GM21360 (cell line): ENCODE measurements around the gene GPR155.
"Not testable (repeated sequence)": the region's sequence is repeated elsewhere in the genome, so short reads cannot be mapped to it uniquely, and the experiment has no call there.

ENCODE experiments used
- ATAC-seq: cut with Tn5 transposase; IDR thresholded peaks from one replicate; pipeline ENCODE4 v1.9.1; 2021; ENCODE audit warnings: mild to moderate bottlenecking, moderate library complexity; ENCODE audit not compliant: unreplicated experiment

The GPR155 gene

DNA sequence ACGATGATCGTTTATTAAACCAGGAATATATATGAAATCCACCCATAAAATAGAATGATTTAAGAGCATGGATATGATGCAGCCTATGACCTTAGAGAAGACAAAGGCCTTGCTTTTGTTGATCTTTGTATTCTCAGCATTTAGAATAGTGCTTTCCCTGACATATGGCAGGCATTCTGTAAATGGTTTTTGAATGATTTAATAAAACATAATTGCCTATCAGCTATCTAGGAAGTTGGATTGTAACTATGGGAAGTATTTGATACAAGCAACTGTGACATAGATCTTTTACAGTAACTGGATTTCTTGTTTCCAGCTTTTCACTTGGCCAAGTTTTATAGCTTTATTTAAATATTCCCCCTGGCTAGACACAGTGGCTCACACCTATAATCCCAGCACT is 5.1 kb upstream of the GPR155 start:
- ATAC-seq = no peak

DNA sequence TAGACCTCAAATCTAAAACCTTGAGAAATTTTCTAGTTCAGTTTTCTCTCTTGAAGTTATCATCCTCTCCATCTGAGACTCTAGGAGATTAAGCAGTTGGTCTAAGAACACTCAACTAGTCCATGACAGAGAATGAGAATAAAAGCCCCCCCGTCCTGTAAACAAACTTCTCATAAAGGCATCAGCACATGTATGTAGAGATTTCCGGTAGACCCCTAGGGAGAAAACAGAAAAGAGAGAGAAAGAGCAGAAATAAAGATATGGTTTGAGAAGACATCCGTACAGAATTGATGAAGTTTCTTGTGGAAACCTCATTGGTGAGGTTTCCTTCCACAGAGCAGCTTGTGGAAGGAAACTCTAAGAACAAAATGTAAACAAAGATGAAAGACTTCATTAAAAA is 3.2 kb upstream of the GPR155 start:
- ATAC-seq = no peak

DNA sequence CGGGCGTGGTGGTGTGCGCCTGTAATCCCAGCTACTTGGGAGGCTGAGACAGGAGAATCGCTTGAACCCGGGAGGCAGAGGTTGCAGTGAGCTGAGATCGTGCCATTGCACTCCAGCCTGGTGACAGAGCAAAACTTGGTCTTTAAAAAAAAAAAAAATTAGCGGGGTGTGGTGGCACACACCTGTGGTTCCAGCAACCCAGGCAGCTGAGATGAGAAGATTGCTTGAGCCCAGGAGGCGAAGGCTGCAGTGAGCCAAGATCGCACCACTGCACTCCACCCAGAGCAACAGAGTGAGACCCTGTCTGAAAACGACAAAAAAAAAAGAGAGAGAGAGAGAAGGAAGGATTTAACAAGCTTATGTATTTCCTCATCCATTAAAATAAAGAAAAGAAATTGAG is 2.7 kb upstream of the GPR155 start:
- not testable (repeated sequence) for ATAC-seq

DNA sequence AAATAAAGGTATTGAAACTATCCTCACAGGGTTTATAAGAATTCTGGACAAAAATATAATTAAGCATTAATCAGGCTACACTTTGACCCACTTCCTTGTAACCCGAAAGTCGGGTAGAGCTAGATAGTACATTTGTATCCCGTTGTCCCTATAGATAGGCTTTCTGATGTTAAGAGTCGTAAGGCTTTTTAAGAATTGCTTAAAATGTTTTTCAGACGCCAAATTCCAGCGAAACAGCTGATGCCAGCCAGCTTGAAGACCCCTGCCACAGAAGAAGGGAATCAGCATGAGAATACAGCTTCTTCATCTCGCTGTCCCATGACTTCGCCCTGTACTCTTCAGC is 962 bp upstream of the GPR155 start:
- no peak for ATAC-seq

DNA sequence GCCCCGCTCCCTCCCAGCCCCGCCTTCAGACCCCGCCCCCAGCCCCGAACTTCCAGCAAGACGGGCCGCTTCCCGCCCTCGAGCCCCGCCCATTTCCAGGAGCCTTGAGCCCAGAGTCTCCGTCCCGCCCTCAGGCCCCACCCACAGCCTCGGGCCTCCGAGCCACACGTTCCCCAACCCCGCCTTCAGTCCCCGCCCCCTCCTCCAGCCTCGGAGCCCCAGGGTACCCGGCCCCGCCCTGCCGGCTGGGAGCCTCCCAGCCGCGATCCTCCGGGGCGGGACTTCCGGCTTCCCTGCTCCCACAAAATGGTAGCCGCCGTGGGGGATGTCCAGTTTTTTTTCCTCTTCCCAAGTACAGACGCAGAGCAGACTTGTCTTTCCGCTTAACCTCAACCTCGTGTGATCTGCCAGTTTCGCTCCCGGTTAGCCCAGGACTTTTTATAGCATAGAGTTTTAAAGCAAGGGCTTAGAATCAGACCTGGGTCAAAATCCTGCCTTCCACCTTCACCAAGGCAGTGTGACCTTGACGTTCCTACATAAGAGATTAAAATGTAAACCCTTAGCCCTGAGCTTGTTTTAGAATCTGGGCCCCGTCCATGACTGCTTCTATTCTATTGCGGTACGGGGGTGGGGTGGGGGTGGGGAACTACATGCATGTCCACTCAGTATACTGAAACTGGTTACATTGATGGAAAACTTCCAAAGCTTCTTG is 435 bp upstream of the GPR155 start:
- ATAC-seq = peak; percentile 87

DNA sequence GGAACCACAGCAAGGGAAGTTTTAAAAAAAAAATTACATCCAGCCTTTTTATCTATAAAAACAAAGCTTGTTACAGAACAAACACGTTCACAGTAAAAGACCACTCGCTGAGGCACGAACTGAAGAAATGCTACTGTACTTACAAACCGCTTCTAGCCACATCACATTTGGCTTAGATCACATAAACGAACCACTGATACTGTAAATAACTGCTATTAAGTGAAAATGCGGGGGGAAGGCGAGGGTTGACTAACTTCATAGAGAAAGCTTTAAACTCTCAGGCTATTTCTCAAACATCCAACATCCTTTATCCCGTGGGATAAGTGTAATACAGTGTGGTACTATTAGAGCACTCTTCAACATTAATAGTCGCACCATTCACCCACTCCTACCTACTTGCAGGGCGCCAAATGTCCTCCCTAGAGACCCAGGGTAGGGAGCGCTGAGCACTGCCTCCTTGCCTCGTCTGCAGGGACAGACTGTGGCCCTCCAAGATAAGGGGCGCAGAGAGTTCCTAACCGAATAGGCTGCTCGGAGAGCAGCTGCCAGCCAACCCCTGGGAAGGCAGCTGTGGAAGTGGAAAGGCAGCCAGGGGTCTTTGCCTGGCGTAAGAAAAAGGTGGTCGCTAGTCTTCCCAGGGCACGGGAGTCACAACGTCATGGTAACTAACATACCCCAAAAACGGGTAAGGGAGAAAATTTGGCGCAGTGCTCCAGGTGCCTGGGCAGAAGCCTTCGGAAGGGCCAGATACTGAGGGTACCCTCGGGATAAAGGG is 854 bp downstream of the GPR155 start:
- ATAC-seq = peak; percentile 3

DNA sequence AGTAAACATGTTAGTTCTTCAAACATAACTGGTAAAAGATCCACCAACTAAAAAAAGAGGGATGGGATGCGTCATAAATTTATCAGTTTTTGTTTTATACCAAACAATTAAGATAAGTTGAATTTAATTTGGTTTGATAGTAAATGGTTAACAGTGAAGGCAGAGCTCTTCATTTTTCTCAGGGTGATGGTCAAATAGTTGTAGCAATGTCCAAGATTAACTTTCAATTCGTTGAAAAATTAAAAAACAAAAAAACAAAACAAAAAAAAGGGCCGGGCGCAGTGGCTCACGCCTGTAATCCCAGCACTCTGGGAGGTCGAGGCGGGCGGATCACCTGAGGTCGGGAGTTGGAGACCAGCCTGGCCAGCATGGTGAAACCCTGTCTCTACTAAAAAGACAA is 1.8 kb downstream of the GPR155 start:
- not testable (repeated sequence) for ATAC-seq

DNA sequence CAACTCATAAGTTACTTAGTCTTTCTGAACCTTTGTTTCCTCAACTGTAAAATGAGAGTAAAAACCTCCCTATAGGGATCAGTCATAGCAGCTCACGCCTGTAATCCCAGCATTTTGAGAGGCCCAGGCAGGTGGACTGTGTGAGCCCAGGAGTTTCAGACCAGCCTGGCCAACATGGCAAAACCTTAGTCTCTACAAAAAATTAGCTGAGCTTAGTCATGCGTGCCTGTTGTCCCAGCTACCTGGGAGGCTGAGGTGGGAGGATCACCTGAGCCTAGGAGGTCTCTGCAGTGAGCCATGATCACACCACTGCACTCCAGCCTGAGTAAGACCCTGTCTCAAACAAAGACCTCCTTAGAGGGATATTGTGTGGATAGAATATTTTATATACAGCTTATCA is 2.3 kb downstream of the GPR155 start:
- ATAC-seq = no peak

DNA sequence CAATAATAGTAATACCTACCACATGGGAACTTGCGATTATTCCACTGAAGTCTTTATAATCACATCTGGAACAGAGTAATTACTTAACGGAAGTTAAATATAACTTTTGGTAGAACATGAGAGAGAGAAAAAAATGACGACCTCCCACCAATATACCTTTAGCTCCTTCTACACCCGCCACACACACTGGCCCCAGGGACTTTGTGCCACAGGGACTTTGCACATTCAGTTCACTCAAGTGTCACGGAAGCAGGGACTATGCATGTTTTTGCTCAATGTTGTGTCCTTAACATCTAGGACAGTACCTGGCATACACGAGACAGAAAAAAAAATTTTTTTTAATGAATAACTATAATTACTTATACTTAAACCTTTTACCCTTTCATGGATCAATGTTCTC is 4.0 kb downstream of the GPR155 start:
- ATAC-seq = no peak

DNA sequence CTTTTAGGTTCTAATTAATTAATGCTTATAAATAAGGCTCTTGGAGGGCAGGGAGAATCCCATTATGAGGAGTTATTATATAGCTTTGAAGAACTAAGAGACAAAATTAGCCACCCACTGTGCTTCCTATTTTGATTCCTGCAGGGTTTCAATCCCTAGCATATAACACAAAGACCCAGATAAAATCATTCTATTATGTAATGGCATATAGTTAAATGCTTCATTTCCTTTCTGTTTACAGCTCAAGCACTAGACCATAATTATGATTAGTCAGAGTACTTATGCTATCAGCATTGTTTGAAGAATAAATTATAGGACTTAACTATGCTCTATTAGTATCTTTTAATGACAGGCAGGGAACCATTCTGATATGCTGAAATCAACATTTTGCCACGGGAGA is 9.1 kb downstream of the GPR155 start:
- no peak for ATAC-seq

DNA sequence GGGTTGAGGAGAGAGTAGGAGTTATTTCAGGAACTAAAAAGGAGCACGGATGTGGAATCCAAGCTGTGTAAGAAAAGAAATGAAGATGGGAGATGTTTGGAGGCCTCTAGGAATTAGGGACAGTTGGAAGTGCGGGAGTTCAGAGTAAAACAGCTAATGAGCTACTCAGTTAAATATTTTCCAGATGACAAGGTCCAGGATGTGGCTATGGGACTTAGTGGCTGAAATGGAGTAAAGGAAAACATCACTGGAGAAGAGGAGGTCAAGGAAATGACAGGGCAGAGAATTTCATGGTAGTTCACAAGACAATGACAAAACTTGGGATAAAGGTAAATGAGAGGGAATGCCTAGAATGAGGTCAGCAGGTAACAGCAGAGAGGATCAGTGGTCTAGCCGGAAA is 13.0 kb downstream of the GPR155 start:
- ATAC-seq = no peak

DNA sequence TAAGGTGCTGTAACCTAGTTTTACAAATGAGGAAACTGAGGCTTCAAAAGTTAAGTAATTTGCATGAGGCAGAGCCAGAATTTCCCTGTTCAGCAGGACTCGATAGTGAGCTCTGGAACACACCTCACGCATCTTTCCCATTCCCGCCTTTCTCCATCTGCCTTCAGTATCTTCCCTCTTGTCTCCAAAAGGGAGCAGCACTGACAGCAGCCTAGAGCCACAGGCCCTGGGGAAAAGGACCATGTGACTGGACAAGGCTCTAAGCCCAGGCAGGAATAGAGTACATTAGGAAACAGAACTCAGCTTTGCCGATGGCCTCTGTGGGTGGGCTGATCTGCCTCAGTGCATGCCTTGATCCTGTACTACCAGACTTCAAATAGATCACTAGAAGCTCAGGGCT is 21.5 kb downstream of the GPR155 start:
- no peak for ATAC-seq

DNA sequence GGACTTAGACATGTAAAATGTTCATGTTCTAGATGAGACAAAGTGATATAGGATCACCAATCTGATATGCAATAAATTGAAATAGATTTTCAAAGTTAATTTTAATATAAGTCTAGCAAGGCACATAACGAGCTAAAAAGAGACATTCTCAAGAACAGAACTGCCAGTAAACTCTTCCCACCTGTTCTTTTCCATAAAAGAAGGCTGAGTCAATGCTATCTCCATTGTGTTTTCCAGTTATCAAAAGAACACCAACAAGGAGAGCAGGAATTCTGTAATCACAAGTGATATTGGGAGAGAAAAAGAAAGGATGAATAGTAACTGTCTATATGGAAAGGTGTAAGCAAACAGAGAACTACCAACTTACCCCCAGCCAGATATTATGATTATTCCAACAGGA is 25.6 kb downstream of the GPR155 start:
- ATAC-seq = no peak

DNA sequence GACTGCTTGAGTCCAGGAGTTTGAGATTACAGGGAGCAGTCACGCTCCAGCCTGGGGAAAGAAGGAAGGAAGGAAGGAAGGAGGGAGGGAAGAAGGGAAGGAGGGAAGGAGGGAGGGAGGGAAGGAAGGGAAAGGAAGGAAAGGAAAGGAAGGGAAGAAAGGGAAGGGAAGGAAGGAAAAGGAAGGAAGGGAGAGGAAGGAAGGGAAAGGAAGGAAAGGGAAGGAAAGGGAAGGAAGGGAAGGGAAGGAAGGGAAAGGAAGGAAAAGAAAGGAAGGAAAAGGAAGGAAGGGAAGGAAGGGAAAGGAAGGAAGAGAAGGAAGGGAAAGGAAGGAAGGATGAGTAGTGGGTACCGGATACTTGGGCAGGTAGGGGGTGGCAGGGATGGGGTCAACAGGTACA is 32.3 kb downstream of the GPR155 start:
- ATAC-seq = no peak

DNA sequence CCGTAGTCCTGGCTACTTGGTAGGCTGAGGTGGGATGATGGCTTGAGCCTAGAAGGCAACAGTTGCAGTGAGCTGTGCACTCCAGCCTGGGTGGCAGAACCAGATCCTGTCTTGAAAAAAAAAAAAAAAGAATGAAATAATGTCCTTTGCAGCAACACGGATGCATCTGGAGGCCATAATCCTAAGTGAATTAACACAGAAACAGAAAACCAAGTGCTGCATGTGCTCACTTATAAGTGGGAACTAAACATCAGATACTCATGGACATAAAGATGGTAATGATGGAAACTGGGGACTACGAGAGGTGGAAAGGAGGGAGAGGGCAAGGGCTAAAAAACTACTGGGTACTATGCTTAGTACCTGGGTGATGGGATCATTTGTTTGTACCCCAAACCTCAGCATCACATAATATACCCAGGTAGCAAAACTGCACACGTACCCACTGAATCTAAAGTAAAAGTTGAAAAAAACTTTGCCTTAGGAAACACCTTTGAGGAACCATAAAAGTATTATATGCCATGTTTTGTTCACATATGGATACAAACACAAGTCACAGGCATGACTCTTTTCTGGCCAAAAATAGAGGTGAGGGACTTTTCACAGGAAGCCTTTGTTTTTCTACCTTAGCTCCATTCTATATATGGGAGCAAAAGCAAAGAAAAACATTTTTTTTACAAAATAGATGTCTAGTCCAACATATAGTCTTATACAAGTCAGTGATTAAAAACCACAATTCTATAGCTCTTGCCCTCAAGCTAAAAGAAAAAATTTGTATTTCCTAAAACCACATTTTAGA is 36.6 kb downstream of the GPR155 start:
- no peak for ATAC-seq

DNA sequence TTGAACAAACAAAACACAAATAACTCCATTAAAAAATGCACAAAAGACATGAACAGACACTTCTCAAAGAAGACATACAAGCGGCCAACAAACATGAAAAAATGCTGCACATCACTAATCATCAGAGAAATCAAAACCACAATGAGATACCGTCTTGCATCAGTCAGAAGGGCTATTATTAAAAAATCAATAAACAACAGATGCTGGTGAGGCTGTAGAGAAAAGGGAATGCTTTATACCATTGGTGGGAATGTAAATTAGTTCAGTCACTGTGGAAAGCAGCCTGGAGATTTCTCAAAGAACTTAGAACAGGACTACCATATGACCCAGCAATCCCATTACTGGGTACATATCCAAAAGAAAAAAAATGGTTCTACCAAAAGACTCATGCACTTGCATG is 37.8 kb downstream of the GPR155 start:
- ATAC-seq = no peak

DNA sequence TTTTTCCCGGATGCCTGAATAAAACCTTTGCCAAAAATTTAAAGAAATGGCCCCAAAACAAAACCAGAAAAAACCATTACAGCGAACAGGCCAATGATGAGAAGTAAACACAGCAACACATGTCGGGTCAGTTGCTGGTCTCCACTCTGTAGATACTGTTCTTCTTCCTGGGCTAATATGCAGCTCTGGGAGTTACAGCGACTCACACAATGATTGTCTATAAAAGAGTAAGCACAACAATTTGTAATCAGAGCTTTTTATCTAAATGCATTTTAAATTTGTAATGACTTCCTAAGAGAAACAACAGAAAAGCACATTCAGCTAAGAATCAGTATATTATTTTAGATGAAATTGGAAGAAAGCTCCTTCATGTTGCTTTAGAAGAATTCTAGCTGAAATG is 40.3 kb downstream of the GPR155 start:
- ATAC-seq = no peak

DNA sequence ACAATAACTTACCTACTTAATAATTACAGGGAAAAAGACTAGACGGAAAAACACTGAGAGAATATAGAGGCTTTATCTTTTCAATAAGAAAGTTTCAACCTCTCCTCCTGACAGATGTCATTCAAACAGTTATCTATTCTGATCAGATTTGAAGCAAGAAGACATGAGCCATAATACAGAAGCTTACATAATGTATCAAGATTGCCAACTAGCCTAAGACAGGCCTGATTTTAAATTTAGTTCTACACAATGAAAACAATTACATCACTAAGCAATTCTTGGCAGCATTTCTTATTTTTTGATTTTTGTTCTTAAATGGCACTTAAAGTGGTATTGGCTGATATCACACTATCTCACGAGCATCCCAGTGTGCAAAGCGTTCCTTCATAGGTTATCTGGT is 41.6 kb downstream of the GPR155 start:
- ATAC-seq = no peak

DNA sequence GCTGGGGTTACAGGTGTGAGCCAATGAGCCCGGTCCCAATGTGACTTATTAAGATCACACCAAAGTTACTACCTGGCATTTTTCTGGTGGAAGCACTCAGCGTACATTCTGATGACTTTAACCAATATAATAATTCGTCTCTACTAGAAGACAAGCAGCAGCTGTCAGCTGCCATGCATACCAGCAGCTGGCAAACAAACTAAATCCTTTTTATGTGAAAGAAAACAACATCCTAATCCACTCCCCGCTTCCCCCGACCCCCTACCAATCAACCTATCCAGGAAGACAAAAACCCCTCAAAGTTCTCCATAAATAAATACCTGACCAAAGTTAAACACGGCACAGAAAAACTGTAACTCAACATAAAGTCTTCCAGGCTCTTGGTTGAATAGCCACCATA is 42.1 kb downstream of the GPR155 start:
- ATAC-seq = no peak

DNA sequence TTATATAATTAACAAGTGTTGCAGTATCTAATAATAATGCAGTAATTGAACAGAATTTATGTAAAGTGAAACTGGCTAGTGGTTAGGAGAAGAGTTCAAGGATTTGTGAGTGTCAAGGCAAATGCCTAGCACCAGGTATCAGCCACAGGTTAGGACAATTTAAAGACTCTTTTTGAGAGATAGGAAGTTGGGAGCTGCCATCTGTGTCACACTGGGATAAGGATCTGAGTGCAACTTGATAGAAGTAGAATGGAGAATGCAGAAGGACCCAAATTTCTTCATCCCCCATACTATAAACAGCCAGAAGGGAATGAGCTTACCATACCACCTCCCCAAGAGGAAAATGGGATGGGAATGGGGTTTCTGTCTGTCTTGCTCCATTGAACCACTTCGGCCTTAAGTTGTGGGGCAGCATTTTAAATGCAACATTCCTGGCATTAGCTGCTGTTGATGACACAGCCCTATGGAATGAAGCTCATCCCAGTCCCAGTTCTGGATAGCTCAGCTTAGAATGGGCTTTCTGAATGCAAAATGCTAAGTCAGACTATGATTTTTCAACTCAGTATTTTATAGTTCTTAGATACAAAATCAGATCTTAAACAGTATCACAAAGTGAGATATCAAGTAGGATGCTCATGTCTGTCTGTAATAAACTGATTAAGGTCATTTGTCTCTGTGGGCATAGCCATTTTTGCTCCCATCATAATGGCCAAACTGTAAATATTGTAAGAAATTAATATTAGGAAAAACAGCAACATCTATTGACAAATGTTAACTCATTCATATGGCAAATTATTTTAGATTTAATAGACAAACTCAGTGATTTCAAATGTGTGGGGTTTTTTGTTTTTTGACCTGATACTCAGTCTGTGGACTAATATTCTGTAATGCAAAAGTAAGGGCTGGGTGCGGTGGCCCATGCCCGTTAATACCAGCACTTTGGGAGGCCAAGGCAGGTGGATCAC is 44.0 kb downstream of the GPR155 start:
- ATAC-seq = no peak

DNA sequence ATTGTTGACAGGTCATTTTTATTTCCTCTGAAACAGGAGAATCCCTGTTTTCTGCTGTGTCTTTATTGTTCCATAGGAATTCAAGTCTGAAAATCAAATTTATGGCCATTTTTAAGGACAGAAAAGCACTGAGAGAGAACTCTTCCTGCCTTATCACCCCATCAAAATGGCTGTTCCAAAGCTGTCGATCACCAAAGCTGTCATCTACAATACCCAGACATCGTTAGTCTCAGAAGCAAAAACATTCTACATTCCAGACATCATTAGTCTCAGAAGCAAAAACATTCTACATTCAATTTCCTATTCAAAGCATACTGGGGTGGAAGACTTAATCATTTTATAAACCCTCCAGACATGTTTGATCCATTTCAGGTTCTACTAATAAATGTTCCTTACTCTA is 46.9 kb downstream of the GPR155 start:
- ATAC-seq = no peak
